ENCODE results near the gene MYH7B.

The MYH7B gene

GRCh38 chr20:34927736-34928135, 27.9 kb upstream of the MYH7B start:
- peak; percentile 18 for DNase-seq (ENCODE audit: low read depth)
- H3K4me3 ChIP-seq (ENCODE audit: control insufficient read depth, low read depth, low read length) = no peak overlapping the region
- no peak for TF ChIP-seq CTCF (IDR thresholded peaks at IDR 0.05; ENCODE audit: control insufficient read depth, insufficient read depth, low read depth, low read length, missing control alignments)

GRCh38 chr20:34928411-34928810, 27.3 kb upstream of the MYH7B start:
- TF ChIP-seq CTCF (IDR thresholded peaks at IDR 0.05; ENCODE audit: control insufficient read depth, insufficient read depth, low read depth, low read length, missing control alignments) = no peak
- H3K4me3 ChIP-seq (ENCODE audit: control insufficient read depth, low read depth, low read length) = no peak overlapping the region
- DNase-seq (ENCODE audit: low read depth) = no peak

- TF ChIP-seq CTCF (IDR thresholded peaks at IDR 0.05; ENCODE audit: control insufficient read depth, insufficient read depth, low read depth, low read length, missing control alignments) = no peak
- no peak overlapping the region for H3K4me3 ChIP-seq (ENCODE audit: control insufficient read depth, low read depth, low read length)
- no peak for DNase-seq (ENCODE audit: low read depth)
Observed at GRCh38 chr20:34931771-34932170, 23.9 kb upstream of the MYH7B start.

- H3K4me3 ChIP-seq (ENCODE audit: control insufficient read depth, low read depth, low read length) = no peak overlapping the region
- no peak for TF ChIP-seq CTCF (IDR thresholded peaks at IDR 0.05; ENCODE audit: control insufficient read depth, insufficient read depth, low read depth, low read length, missing control alignments)
- no peak for DNase-seq (ENCODE audit: low read depth)
Observed at GRCh38 chr20:34938466-34939163, 17.1 kb upstream of the MYH7B start.

GRCh38 chr20:34940081-34940481, 15.6 kb upstream of the MYH7B start:
- no peak for TF ChIP-seq CTCF (IDR thresholded peaks at IDR 0.05; ENCODE audit: control insufficient read depth, insufficient read depth, low read depth, low read length, missing control alignments)
- no peak for DNase-seq (ENCODE audit: low read depth)
- no peak overlapping the region for H3K4me3 ChIP-seq (ENCODE audit: control insufficient read depth, low read depth, low read length)

- no peak for DNase-seq (ENCODE audit: low read depth)
- H3K4me3 ChIP-seq (ENCODE audit: control insufficient read depth, low read depth, low read length) = no peak overlapping the region
- TF ChIP-seq CTCF (IDR thresholded peaks at IDR 0.05; ENCODE audit: control insufficient read depth, insufficient read depth, low read depth, low read length, missing control alignments) = no peak
Observed at GRCh38 chr20:34941226-34941625, 14.4 kb upstream of the MYH7B start.

Measured in AG09309 (cell line).